NCI-H510A (cell line): Measurements from ENCODE around the gene FANCI.

ENCODE experiments used
- DNase-seq: peaks from one replicate; lab custom pipeline; 2025; lab: John Stamatoyannopoulos, UW

The FANCI gene

GRCh38 chr15:89307046-89307587 lies 63.3 kb downstream of the FANCI start:
- DNase-seq: no peak

- DNase-seq: no peak
These were observed 64.0 kb downstream of the FANCI start for GRCh38 chr15:89307791-89308190.

GRCh38 chr15:89308236-89308635 lies 64.5 kb downstream of the FANCI start:
- no peak for DNase-seq

GRCh38 chr15:89309993-89310392 lies 66.2 kb downstream of the FANCI start:
- no peak for DNase-seq

GRCh38 chr15:89315375-89315929 lies 71.7 kb downstream of the FANCI start:
- no peak for DNase-seq

- DNase-seq: no peak
These were observed 72.7 kb downstream of the FANCI start for GRCh38 chr15:89316504-89316903.

- DNase-seq: no peak
These were observed 73.5 kb downstream of the FANCI start for GRCh38 chr15:89317186-89317720.

GRCh38 chr15:89319678-89320077 lies 75.9 kb downstream of the FANCI start:
- no peak for DNase-seq

GRCh38 chr15:89320200-89320599 lies 76.4 kb downstream of the FANCI start:
- DNase-seq: no peak

- DNase-seq: no peak
These were observed 78.0 kb downstream of the FANCI start for GRCh38 chr15:89321521-89322410.

GRCh38 chr15:89322822-89323221 lies 79.0 kb downstream of the FANCI start:
- no peak for DNase-seq

- DNase-seq: no peak
These were observed 80.0 kb downstream of the FANCI start for GRCh38 chr15:89323825-89324224.

GRCh38 chr15:89325039-89325803 lies 81.4 kb downstream of the FANCI start:
- DNase-seq: no peak

- DNase-seq: no peak
These were observed 82.5 kb downstream of the FANCI start for GRCh38 chr15:89326316-89326715.

- DNase-seq: no peak
These were observed 83.3 kb downstream of the FANCI start for GRCh38 chr15:89327113-89327512.

- no peak for DNase-seq
These were observed 84.8 kb downstream of the FANCI start for GRCh38 chr15:89328398-89329254.

- no peak for DNase-seq
These were observed 85.7 kb downstream of the FANCI start for GRCh38 chr15:89329329-89330084.

GRCh38 chr15:89330119-89330518 lies 86.3 kb downstream of the FANCI start:
- DNase-seq: no peak

GRCh38 chr15:89330881-89331595 lies 87.3 kb downstream of the FANCI start:
- DNase-seq: no peak

GRCh38 chr15:89332446-89332845 lies 88.7 kb downstream of the FANCI start:
- no peak for DNase-seq
